GM21367 (cell line): ENCODE measurements around the gene KCTD11.
"Not testable (repeated sequence)": the region's sequence is repeated elsewhere in the genome, so short reads cannot be mapped to it uniquely, and the experiment has no call there.

ENCODE experiments used
- ATAC-seq: cut with Tn5 transposase; IDR thresholded peaks from one replicate; pipeline ENCODE4 v1.9.1; 2021; ENCODE audit not compliant: unreplicated experiment

The KCTD11 gene

GRCh38 chr17:7322520-7323194 lies 29.3 kb upstream of the KCTD11 start:
- no peak for ATAC-seq

- ATAC-seq: no peak
Observed at GRCh38 chr17:7323731-7324437, 28.1 kb upstream of the KCTD11 start.

DNA sequence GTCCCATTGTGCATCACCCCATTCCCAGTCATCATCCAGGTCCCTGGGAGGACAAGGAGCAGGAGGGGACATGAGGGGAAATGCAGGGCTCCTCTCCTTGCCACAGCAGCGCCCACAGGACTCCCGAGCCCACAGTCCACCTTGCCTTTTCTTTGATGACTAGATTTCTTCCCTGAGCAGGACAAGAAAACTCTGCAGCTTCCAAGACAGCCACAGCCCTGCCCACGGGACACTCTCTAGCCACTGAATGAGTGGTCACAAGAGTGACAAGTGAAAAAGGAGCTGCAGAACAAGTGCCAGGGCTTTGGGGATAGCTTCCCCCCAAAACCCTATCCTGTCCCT lies 27.6 kb upstream of the KCTD11 start:
- no peak for ATAC-seq

GRCh38 chr17:7325031-7325528 lies 26.9 kb upstream of the KCTD11 start:
- no peak for ATAC-seq

DNA sequence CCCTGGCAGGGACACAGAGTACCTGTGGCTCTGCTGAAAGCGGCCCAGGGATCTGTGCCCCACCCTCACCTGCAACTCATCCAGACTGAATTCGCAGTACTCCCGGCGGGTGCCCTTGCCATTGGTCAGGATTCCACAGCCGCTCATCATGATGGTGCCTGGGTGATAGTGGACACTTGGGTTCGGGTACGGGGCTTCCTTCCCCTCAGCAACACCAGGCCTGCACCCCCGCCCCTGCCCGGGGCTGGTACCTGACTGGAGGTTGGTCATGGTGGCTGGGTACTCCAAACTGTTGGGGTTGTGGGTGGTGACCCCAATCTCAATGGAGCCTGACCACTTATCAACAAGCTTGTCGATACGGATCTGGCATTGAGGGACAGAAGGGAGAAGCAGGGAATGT lies 25.8 kb upstream of the KCTD11 start:
- no peak for ATAC-seq

- no peak for ATAC-seq
Observed at GRCh38 chr17:7327056-7327455, 24.9 kb upstream of the KCTD11 start.

DNA sequence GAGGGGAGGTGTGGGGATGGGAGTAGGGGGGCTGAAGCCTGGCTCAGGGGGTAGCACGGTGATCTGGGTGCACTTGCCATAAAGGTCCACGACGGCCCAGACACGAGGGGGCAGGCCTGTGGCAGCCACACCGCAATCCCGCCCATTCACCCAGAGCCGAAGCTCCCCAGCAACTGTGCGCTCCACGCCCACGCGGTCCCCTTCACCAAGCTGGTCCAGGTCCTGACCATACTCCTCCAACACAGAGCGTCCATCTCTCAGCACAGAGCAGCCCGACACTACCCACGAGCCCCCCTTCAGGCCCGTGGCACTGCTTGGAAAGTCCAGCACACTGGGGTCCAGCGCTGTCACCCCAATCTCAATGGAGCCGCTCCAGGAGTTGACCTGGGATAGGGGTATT lies 24.5 kb upstream of the KCTD11 start:
- no peak for ATAC-seq

DNA sequence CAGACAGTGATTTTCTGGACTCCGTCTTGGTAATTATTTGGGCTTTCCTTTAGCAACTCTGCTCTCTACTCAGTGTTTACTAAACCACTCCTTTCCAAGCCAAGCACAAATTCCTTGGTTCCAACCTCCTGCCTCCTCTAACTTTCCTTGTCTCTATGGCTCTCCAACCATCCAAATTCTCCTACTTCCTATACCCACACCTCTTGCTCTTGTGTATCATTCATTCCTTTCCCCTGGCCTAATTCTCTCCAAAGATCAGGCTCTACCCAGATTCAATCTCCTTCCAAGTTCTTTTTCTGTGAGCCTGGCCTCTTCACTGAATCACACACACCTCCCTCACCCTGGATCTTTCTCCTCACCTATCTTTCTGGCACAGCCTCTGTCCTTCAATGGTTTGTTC lies 24.0 kb upstream of the KCTD11 start:
- ATAC-seq: no peak

- ATAC-seq: no peak
Observed at GRCh38 chr17:7328840-7329373, 23.1 kb upstream of the KCTD11 start, which contains the start of gene NEURL4. NEURL4 (minus strand) TSS chr17:7329335; CDS start chr17:7329312, 23 bp downstream.

DNA sequence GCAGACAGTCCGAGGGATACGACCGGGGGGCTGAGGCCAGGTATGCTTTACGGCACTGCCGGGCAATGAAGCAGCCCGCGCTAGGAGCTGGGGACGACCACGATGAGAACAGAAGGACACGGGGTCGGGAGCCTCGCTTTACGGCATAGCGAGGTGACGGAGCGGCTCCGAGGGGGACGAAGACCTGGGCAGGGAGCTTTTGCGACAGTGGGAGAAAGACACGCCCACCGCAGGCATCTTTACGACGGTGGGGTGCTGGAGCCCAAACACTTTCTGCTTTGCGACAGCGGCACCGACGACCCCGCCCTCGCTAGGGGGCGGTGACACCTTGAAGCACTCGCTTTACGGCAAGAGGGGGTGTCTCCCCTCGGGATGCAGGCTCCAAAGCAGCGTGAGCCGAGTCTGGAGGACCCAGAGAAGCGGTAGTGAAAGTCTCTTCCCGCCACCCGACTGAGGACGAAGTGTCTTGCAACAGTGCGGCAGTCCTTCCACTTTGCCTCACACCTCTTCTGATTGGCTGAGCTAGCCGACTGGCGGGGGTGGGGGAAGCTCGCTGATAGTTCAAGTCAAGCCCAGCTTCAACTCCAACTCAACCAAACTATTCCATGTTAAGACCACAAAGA lies 22.5 kb upstream of the KCTD11 start:
- ATAC-seq: peak; percentile 45

DNA sequence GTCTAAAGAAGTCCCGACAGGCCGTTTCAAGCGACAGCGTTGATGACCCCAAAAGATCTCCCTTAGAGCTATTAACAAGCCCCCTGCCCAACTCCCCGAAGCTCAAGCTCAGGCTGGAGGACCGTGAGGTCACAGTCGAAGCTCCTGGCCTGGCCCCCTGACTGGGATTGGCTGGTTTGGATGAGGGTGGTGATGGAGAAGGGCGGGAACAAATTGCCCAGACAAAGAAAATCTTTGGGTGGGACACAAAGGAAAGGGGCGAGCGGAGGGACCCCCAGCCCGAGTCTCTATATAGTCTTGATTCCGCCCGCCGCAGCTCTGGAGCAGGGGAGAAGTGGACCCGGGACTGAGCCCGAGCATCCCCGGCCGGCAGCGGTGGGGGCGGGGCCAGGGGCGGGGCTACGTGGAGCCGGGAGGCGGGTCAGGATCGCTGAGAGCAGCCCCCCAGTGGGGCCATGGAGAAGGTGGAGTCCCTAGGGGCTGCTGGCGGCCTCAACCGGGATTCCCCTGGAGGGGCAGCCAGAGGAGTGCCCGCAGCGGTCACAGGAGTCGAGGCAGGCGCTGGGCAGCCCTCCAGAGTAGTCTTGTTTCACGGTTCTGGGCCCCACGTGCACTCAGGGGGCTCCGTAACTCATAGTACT lies 21.8 kb upstream of the KCTD11 start:
- ATAC-seq: peak; percentile 28

GRCh38 chr17:7330638-7331015 lies 21.3 kb upstream of the KCTD11 start:
- ATAC-seq: no peak

DNA sequence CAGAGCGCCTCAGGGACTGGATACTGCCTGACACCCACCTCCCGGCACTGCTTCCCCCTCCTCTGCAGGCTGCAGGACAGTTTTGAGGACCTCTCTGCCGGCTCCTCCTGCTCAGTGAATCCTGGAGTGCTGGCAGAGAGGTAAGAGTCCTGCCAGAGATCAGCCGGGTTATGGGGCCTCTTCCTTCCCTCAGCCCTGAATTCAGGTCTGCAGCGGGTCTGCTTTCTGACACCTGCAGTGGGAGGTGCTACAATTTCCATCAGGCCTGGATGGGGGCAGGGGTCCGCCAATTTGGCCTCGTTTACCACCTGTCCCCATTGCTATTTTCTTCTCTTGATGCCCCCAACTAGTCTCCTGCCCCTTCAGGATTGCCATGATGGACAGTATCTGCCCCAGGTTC lies 19.9 kb upstream of the KCTD11 start:
- no peak for ATAC-seq

GRCh38 chr17:7332600-7333069 lies 19.3 kb upstream of the KCTD11 start:
- not testable (repeated sequence) for ATAC-seq

DNA sequence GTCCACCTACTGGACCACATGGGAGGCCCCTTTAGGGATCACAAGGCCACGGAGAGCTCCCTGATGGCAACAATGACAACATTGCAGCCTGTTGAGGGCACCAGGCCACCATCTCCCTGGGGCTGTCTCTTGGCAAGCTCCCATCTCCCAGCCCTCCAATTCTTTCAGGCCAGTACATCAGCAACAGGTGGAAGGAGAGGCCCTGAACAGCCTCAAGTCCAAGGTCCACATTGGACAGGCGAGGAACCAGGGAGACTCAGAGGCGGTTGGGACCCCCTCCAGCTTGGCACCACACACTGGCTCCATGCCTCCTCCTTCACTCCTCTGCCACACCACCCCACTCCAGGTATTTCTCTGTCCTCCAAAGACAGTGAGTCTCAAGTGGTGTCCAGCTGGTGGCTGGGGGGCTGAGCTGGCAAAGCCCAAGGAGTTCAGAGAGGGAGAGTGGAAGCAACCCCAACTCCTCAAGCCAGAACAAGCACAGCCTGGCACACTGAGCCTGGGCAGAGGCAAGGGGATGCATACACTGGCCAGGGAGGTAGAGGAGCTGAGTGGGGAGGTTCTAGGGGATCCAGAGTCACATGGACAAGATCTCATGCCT lies 16.9 kb upstream of the KCTD11 start:
- ATAC-seq: no peak

- ATAC-seq: not testable (repeated sequence)
Observed at GRCh38 chr17:7335765-7336164, 16.2 kb upstream of the KCTD11 start.

- ATAC-seq: no peak
Observed at GRCh38 chr17:7336240-7337175, 15.5 kb upstream of the KCTD11 start, which contains the start of gene ACAP1. ACAP1 (plus strand) TSS chr17:7336529; CDS start chr17:7336735, 206 bp downstream.

DNA sequence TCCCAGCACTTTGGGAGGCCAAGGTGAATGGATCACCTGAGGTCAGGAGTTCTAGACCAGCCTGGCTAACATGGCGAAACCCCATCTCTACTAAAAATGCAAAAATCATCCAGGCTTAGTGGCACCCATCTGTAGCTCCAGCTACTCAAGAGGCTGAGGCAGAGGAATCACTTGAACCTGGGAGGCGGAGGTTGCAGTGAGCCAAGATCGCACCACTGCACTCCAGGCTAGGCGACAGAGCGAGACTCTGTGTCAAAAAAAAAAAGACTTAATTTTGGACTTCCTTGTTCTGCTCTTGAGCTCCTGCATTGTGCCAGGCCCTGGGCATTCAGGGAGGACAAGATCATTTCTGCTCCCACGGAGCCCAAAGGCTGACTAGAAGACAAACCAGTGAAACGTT lies 14.4 kb upstream of the KCTD11 start:
- ATAC-seq: not testable (repeated sequence)

GRCh38 chr17:7340179-7340578 lies 11.8 kb upstream of the KCTD11 start:
- ATAC-seq: no peak

DNA sequence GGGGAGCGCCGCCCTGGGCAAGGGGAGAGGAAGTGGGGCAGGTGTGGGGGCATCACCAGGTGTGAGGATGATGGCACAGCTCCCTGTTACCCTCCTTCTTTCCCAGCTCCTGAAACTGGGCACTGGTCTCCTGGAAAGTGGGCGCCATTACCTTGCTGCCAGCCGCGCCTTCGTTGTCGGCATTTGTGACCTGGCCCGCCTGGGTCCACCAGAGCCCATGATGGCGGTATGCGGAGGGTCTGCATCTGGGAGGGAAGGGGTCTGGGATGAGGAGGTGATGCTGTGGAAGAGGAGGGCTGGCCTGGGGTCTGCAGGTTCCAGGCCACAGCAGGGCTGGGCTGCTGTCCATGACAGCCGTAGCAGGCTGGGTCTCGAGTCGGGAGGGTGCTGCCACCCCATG lies 10.1 kb upstream of the KCTD11 start:
- ATAC-seq: no peak
